Stimulated activated CD8-positive, alpha-beta memory T cell treated with anti-CD3 and anti-CD28 coated beads, Interleukin-7, amount 100 ng/mL, for 48 hours (primary cell): ENCODE results near the gene NOTCH1.
A peak's percentile ranks its signal among the peaks of the same experiment; 100 is the strongest.
"Not testable (repeated sequence)": the region's sequence is repeated elsewhere in the genome, so short reads cannot be mapped to it uniquely, and the experiment has no call there.

ENCODE experiments used
- DNase-seq, 2 donors: peaks; one replicate each; pipeline ENCODE4 v3.0.0-alpha.2; 2020; ENCODE audit warnings: low read depth in 1 of 2; ENCODE audit errors: extremely low read depth in 1 of 2

NOTCH1 gene

DNA sequence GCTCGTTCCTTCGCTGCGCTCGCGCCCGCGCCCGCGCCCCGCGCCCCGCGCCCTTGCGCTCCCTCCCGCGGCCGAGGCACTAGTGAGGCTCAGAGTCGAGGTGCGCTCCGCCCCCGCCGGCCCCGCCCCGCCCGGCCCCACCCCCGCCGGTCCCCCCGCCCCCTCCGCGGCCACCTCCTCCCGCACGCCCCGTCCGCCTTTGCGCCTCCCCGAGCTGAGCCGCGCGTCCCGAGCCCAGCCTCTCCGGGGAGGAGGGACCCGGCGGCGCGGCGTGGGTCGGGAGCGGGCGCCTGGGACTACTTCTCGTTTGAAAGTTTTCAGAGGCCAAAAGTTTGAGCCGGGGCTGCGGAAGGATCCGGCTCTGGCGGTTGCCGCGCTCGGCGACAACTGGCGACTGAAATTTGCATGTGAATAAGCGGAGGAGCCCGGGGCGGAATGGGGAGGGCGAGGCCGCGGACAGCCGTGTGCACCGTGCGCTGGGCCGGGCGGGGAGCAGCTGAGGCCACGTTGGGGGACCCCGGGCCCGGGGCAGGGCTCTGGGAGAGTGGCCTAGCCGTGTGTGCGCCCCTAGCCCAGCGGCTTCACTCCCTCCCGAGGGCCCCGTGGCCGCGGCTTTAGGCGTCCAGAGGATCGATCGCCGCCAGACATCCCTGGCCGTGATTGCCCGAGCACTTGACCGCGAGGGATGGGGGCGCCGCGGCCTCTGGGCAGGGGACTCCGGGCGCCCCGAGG is at the start of gene NOTCH1:
Gene NOTCH1 (minus strand): TSS at position 84 of the 732 bp plus-strand sequence. CDS start 262 bp downstream, outside the sequence.
- peak; percentile 87 to 89 for DNase-seq

DNA sequence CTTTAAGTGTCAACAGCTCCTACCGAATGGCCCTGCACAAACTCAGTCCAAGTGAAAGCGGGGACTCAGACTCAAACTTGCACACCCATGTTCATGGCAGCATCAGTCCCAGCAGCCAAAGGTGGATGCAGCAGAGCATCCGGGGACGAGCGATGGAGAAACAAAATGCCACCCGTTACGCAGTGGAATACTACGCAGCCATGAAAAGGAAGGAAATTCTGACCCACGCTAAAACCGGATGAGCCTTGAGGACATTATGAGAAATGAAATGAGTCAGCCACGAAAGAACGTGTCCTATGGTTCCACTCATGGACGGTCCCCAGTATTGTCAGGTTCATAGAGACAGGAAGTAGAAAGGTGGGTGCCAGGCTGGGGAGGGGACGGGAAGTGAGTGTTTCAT is 48.6 kb upstream of the NOTCH1 start:
- DNase-seq: no peak

DNA sequence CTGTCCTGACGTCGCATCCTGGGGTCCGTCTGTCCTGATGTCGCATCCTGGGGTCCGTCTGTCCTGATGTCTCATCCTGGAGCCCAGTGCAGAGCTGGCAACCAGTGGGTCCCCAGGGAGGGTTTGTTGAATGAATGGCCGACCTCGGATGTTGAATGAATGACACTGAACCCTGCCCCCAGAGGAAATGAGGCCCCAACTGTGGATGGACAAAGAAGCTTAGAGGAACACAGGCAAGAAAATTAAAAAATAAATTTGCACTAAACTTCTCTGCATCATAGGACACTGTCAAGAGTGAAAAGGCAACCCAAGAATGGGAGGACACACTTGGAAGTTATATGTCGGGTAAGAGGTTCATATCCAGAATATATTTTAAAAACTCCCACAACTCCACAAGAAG is 47.7 kb upstream of the NOTCH1 start:
- DNase-seq: no peak

DNA sequence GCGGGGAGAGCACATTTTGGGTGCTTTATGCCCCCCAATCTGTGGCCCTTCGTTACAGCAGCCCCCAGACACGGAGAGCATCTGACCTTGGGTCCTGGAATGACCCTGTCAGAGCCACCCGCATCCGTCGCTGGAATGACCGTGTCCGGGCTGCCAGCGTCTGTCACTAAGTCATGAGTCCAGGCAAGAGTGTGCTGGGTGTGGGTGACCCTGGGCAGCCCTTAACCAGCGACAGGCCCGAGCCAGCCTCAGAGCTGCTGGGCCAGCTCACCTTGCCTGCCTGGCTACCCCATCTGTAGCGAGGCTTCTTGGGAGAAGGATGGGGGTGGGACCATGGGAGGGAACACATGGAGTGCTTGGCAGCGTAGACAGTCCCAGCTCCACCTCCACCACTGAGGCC is 46.8 kb upstream of the NOTCH1 start:
- no peak for DNase-seq

DNA sequence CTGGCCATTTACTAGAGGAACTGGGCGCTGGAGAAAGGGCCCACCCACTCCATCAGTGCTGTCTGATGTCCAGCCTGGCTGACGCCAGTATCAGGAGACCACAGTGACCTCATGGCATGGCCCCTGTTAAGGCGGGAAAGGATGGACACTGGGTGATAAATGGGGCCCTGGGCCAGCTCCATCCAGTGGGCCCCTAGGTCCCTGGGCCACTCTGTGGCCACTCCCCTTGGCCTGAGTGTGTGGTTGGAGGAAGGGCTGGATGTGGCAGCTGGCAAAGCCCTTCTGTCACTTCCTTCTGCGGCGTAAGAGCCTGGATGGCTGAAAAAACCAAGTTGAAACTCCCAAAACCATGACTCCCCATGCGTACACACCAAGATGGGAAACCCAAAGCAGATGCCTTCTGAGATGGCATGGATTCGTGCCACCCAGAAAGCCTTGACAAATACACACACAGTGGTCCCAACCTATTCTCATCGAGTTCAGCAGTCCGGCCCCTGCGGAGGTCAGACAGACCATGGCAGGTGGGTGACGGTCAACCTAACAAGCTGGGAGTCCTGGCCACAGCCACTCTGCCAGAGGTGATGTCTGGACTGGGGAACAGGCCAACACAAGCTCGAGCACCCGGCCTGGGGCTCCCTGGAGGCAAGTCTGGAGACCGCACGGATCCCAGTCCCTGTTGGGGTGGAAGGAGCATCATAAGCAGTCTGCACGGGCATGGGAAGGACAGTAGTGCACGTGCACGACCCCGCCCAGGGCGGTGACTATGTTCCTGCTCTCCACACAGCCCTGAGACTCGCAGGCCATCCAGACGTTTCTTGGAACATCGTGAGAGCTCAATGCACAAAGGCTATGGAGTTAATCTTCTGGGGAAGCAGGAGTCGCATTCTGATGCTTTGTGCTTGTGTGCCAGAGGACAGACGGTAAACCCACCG is 45.2 kb upstream of the NOTCH1 start:
- DNase-seq: no peak

DNA sequence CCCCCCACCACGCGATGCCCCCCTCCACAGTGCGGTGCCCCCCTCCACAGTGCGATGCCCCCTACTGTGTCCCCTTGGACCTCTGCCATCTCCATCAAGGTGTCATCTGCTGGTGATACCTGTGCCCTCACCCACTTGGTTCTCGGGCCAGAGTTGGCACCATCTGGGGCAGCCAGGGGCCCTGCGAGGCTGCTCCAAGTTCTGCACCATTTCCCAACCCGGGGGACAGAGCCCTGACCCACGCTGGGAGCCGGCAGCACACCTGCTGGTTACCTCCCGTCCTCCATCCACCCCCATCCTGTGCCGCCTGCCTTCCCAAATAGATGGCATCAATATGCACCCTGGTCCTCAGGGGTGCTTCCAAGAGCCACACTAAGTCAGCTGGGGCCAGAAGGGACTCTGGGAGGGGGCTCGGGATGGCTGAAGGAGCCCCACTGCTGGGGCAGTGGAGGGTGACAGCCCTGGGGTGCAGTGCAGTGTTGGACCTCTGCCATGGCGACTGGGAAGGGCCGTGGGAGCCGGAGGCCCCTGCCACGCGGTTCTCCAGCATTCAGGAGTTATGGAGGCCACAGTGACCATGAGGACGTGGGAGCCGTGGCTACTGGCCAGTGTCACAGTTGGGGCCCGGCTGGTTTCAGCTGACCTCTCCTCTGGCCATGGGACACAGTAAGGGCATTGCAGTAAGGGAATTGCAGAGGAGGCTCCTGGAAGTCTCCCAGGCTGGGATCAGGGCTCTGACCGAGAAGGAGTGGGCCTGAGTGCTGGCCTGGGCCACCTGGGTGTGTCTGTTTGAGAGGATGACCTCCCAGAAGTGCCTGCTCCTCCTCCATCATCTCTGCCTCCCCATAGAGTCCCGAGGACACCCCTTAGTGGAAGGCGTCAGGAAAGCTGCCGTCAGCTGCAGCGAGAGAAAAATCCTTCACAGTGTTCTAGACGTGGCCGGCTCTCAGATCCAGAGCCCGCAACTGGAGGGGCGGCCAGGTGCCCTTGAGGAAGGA is 44.2 kb upstream of the NOTCH1 start:
- no peak for DNase-seq

DNA sequence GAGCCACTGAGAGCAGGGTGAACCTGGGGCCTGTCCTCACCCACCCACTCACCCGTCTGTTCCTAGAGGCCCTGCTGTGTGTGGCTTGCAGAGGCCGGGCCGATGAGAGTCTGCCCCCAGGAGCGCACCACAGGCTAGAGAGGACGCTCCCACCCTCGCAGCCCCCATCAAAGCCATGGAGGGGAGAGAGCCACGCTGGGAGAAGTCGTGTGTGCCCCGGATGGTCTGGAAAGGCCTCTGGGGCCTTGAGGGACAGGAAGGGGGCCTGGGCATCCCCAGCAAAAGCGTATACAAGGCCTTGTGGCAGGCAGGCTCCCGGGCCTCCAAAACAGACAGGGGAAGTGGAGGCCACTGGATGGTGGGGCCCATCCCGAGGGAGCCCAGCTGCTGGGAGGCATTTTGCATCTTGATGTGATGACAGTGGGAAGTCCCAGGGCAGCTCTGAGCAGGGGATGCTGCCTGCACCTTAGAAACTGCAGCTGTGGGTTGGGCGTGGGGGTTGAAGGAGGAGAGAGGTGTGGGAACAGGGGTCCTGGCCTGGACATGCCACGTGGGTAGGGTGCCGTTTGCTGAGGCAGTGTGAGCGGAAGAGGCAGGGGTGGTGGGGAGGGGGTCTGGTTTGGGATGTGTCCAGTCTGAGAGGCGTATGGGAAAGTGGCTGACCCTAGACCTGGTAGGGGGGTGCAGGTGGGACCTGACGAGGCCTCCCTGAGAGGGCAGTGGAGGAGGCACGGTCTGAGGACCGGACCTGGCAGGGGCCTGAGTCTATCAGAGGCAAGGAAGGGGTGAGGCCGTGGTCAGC is 43.0 kb upstream of the NOTCH1 start:
- DNase-seq: no peak

DNA sequence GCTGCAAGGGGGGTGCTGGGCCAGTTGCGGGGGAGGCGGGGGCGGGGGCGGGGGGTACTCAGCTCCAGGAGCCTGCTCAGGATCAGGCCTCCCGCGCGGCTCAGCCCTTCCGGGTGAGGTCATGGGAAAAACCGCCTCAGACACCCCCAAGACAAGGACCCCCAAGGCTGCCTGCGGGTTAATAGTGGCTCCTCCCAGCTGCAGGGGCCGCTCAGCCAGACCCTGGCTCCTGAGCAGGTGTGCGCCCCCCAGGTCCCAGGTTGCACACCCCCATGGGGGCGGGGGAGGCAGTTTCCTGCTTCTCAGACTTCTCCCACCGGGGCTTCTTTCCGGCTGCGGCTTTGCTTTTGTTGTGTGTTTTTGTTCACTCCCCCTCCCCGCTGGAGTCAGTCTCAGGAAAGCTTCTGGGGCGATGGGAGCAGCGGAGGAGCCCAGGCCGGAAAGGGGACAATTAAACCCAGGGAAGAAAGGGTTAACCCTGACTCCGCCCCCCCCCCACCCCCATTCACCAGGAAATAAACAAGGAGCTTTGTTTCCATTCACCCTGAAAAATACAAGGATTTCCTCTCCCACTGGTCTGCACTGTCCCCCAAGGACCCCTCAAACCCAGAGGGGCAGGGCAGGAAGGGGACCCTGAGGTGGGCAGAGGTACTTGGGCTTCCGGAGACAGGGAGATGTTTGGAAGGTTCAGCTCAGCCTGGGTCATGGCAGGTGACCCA is 42.3 kb upstream of the NOTCH1 start:
- no peak for DNase-seq

DNA sequence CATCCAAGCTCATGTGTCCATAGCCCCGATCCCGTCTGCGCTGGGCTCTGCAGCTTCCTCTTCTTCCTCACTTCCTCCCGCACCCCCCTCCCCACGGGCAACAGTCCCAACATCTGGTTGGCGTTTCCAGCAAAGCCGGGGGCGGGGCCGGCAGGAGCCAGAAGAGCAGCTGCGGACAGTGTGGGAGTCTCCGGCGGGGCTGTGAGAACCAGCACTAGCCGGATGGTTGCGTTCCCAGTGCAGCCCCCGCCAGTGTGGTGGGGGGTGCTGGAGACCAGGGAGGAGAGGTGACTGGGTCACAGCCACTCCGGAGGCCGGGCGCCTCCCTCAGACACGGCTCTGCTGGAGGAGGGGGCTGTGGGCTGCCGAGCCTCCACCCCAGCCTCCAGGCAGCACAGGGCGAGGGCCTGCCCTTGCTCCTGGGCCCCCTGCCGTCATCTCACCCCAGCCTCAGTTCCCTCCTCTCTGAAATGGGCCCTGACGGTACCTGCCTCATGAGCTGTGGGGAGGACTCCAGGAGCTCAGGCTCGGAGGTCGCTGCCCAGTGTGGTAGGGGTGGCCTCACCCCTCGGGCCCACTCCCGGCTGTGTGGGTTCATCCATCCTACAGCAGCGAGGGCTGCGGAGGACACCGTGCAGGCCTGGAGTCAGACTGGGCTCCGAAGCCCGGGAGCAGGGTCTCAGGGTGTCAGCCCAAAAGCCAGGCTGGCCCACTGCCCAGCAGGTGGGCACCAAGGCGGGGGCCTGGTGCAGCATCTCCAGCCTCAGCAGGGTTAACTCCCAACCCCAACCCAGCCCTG is 41.5 kb upstream of the NOTCH1 start:
- no peak for DNase-seq

DNA sequence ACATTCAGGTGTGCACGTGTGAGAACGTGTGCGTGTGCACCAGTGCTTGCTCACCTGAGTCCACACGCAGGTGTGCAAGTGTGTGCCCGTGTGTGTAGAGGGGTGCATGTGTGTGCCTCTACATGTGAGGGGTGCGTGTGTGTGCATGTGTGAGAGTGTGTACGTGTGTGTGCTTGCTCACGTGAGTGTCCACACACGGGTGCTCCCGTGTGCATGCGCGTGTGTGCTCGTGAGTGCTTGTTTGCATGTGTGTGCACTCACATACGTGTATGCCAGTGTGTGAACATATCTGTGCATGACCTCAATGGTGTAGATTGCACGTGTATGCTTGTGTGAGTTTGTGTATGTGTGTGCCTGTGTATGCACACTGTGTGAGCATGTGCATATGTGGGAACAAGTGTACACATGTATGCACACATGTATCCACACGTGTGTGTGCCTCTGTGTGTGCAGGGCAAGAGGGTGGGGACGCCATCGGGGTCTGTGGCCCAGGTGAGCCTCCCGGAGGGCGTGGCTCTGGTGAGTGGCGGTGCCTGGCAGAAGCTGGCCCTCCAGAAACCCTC is 40.6 kb upstream of the NOTCH1 start:
- no peak for DNase-seq

DNA sequence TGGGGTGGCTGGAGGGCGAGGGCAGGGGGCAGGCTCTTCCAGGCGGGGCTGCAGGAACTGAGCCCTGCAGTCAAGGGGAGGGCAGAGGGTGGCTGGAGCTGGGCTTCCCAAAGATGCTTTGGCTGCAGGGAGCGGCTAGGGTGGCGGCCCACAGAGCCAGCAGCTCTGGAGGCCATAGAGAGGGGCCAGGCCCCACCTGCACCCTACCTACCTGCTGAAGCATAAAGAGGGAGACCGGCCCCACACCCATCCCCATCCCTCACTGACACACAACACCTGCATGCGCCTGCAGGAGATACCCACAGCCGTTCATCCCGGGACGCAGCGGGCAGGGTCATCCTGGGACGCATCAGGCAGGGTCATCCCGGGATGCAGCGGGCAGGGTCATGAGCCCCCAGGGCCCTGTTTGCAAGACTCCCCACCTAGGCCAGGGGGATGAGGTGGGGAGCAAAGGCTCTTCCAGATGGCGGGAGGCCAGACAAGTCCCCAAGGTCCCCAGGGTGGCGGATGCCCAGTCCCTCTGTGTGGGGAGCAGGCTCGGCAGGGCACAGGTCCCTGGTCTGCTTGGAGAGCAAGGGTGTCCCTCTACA is 39.8 kb upstream of the NOTCH1 start:
- DNase-seq: no peak

DNA sequence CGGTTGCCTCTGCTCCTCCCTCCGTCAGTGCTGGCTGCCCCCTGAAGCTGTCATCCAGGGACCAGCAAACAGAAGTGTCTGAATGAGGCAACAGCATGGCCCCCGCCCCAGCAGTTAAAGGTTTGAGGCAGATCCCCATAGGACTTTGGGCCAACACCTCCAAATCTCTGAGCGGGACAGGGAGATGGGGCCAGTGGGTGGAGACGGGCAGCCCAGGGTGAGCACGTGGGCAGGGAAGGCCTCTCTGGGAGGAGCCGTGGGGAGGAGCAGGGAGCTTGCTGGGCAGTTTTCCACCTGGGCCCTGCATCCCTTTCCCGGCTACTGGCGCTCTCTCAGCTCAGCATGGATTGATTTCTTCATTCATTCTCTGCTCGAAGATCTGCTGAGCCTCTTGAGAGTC is 39.1 kb upstream of the NOTCH1 start:
- no peak for DNase-seq

DNA sequence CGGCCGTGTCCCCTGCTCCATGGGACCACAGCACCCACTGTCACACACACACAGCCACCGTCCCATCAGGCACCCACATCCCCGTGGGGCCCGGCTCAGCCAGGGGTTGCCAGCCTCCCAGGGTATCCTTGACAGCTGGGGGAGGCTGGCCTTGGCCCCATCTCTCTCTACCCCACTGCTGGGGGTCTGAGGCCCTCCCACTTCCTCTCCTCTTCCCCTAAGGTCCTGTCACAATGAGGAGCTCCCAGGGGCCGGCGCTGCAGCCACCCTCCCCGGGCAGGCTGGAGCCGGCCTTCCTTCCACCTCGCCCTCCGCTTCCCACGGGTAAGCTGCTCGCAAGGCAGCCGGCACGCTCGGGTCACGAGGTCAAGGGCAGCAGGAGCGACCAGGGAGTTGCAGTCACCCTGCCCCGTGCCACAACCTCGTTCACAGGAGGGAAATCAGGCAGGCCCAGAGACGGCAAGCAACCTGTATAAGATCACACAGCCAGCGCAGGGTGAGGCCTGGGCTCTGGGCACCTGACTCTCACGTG is 38.6 kb upstream of the NOTCH1 start:
- DNase-seq: no peak

DNA sequence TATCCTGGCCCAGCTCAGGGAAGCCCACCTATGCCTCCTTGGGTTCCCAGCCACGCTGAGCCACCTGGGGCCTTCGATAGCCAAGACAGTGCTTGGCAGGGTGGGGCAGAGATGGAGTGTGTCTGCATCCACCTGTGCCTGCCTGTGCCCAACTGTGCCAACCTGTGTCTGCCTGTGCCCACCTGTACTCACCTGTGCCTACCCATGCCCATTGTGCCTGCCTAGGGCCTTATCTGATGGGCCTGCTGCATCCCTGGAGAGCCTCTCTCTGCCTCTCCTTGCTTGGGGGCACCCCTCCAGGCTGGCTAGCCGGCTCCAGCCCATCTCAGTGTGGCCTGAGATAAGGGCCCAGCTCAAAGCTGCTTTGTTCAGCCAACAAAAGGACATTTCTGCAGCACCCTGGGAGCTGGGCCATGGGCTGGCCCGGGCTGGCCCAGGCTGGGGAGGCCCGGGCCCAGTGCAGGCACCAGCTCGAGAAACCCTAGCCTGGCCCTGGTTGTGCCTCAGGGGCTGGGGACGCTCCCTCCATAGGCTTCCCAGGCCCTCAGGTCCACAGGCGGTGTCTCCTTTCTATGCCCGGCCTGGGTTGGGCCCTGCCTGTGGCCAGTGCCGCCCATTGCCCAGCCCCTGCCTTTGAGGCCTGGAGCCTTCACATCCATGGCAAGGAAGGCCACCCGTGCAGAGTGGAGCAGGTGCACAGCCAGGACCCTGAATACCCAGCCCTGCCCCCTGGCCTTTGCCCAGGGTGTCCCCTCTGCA is 37.3 kb upstream of the NOTCH1 start:
- DNase-seq: no peak

DNA sequence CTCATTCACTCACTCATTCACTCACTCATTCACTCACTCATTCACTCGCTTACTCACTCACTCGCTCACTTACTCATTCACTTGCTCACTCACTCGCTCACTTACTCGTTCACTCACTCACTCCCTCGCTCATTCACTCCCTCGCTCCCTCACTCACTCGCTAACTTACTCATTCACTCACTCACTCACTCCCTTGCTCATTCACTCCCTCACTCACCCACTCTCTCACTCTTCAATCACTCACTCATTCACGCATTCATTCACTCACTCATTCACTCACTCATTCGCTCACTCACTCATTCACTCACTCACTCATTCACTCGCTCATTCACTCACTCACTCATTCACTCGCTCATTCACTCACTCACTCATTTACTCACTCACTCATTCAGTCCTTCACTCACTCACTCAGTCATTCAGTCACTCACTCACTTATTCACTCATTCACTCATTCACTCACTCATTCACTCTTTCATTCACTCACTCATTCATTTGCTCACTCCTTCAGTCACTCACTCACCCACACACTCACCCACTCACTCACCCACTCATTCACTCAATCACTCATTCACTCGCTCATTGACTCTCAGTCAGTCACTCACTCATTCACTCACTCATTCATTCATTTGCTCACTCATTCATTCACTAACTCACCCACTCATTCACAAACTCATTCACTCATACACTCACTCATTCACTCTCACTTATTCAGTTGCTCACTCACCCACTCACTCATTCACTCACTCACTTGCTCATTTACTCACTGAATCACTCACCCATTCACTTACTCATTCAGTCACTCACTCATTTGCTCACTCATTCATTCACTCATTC is 36.0 kb upstream of the NOTCH1 start:
- no peak for DNase-seq

DNA sequence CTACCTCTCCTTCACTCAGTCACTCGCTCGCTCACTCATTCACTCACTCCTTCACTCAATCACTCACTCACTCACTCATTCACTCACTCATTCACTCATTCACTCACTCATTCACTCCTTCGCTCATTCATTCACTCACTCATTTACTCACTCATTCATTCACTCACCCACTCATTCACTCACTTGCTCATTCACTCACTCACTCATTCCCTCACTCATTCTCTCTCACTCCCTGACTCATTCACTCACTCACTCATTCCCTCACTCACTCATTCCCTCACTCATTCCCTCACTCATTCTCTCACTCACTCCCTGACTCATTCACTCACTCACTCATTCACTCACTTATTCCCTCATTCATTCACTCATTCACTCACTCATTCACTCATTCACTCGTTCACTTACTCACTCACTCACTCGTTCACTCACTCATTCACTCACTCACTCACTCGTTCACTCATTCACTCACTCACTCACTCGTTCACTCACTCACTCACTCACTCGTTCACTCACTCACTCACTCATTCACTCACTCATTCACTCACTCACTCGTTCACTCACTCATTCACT is 33.9 kb upstream of the NOTCH1 start:
- not testable (repeated sequence) for DNase-seq
